Measurements from ENCODE around the gene THAP3.

DNA sequence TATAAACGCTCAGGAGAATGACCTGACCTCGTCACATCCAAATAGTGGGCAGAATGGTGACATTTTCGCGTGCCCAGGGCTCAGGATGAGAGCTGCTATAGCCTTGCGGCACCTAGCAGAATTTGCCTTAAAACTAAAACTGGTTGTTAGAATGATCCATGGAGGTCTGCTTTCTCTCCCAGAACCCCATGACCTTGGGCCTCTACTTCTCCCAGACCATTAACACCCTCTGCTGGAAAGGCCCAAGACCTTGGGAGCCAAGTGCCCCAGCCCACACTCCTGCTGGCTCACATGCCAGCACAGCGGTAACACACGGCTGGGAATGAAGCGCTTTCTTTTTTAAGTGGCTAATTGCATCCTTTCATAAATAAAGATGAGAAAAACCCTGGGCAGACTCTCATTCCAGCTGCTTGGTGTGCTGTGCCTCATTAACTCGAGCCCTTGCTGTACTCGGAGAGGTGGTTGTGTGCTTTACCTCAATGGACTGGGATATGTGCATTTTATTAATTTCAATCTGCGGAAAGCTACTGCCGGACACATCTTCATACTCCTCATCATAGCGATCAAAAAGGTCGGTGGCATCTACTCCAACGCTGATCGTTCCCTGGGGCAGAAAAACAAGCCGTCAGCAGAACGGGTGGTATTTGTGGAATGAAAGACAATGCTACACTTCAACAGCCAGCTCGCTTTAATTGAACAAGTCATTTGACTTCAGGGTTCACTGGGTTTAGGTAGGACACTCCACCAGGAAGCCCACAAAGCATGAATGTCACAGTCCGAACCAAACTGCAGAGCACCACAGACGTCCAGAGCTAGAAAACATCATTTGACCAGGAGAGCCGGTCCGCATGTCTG lies 29.0 kb downstream of the THAP3 start:
- TF ChIP-seq CTCF (IDR thresholded peaks at IDR 0.05) = no peak
- TF ChIP-seq EZH2 (IDR thresholded peaks at IDR 0.05; ENCODE audit: borderline replicate concordance, insufficient read depth, low read depth, low read length, poor library complexity, severe bottlenecking) = no peak
